Esophagus squamous epithelium (tissue), 5 donors: Measurements from ENCODE around the gene SLC46A3. TPM values are rescaled to one million over a fixed set of nuclear protein-coding genes. Genes with fewer than 3 reads are reported as not detected.
"Not testable (repeated sequence)": the region's sequence is repeated elsewhere in the genome, so short reads cannot be mapped to it uniquely, and the experiment has no call there.

Experiments
- DNase-seq: peaks from one replicate; lab custom pipeline; 2025; lab: John Stamatoyannopoulos, UW
- H3K27ac ChIP-seq, 4 donors: fragments of 200-600 bp; sonication (generic); one replicate each; pipeline ENCODE4 v1.5.1; 2016 to 2019; ENCODE audit warnings: mild to moderate bottlenecking in 1 of 4
- H3K27me3 ChIP-seq, 4 donors: fragments of 200-600 bp; sonication (generic); 1 replicate in 3 of 4; 2 replicates in 1 of 4; pipeline versions ENCODE4 v1.5.1 to v1.6.0; 2017 to 2021; ENCODE audit warnings: antibody characterized with exemption in 1 of 4
- H3K36me3 ChIP-seq, 3 donors: fragments of 200-600 bp; sonication (generic); one replicate each; pipeline ENCODE4 v1.5.1; 2016 to 2019
- H3K4me1 ChIP-seq, 3 donors: fragments of 200-600 bp; sonication (generic); one replicate each; pipeline ENCODE4 v1.5.1; 2017 to 2019
- H3K4me3 ChIP-seq, 4 donors: fragments of 200-600 bp; sonication (generic); 1 replicate in 3 of 4; 2 replicates in 1 of 4; pipeline ENCODE4 v1.5.1; 2016 to 2019; ENCODE audit warnings: mild to moderate bottlenecking in 2 of 4, moderate library complexity in 1 of 4
- H3K9me3 ChIP-seq, 3 donors: fragments of 200-600 bp; sonication (generic); one replicate each; pipeline ENCODE4 v1.5.1; 2016 to 2019
- POLR2A ChIP-seq, 4 donors: fragments of 450-650 bp; IDR thresholded peaks; one replicate each; pipeline ENCODE4 v1.6.1; 2017; ENCODE audit warnings: antibody characterized with exemption in 4 of 4, mild to moderate bottlenecking in 4 of 4, moderate library complexity in 3 of 4
- WGBS, 2 donors: methylation state at CpG; one replicate each; pipeline ENCODE4 v1.1.5; 2018; 5-methylcytosine and 5-hydroxymethylcytosine counted together
- intact Hi-C: fragments of 100-400 bp; cut with DNase I; formaldehyde crosslinking; loops from one replicate; pipeline ENCODE4 v1.15.0; 2022
- total RNA-seq, 4 donors: library from RNA; depleted of rRNA; stranded (reverse); fragments of >200 nt; gene quantifications; one replicate each; pipeline ENCODE4 v1.1.0, GENCODE V29; 2016
- TF ChIP-seq, protein P1 (sequence below), 6 experiments: fragments of 450-650 bp in 4 of 6; fragments of 200-600 bp in 2 of 6; sonication (generic) in 2 of 6; IDR thresholded peaks; one replicate each; pipeline ENCODE4 v1.5.1; 2016 to 2019; ENCODE audit warnings: antibody characterized with exemption in 6 of 6, mild to moderate bottlenecking in 4 of 6, moderate library complexity in 4 of 6
- donor health status: DM: yes; HTN: yes; CAD: no.

The SLC46A3 gene
- total RNA-seq, 4 donors from 2014 or later, result 0.99 to 8.0 (median 3.1) TPM

DNA sequence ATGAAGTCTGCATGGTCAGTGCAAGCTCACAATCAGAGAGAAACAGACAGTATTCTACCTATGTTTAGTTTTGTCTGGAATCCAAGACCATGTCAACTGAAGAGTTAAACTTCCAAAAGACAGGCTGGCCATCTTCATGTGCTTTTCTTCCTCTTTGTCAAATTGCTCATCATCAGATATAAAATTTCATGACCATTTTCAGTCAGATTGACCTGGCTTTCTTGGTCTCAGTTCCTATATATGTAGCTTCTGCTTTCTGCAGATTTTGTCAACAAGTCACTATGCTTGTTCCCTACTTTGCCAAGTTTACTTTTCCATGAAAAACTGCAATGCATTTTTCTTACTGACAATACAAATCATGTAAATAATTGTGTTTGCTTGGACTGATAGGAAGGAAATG is 13.9 kb downstream of the SLC46A3 start:
- no peak for TF ChIP-seq POLR2A (IDR thresholded peaks at IDR 0.05)
- TF ChIP-seq, protein P1, sequence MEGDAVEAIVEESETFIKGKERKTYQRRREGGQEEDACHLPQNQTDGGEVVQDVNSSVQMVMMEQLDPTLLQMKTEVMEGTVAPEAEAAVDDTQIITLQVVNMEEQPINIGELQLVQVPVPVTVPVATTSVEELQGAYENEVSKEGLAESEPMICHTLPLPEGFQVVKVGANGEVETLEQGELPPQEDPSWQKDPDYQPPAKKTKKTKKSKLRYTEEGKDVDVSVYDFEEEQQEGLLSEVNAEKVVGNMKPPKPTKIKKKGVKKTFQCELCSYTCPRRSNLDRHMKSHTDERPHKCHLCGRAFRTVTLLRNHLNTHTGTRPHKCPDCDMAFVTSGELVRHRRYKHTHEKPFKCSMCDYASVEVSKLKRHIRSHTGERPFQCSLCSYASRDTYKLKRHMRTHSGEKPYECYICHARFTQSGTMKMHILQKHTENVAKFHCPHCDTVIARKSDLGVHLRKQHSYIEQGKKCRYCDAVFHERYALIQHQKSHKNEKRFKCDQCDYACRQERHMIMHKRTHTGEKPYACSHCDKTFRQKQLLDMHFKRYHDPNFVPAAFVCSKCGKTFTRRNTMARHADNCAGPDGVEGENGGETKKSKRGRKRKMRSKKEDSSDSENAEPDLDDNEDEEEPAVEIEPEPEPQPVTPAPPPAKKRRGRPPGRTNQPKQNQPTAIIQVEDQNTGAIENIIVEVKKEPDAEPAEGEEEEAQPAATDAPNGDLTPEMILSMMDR (IDR thresholded peaks at IDR 0.05), result no peak
- H3K4me3 ChIP-seq, result no peak overlapping the region
- H3K9me3 ChIP-seq, result no peaks in the 10 kb centered on the region
- no peak overlapping the region for H3K27ac ChIP-seq
- peaks cover 0 to 38% (median 5%) of the 10 kb centered on the region in 3 donors for H3K36me3 ChIP-seq
- H3K27me3 ChIP-seq, result no peaks in the 10 kb centered on the region
- no peak for DNase-seq
- peaks cover 0 to 16% (median 4%) of the 10 kb centered on the region in 3 donors for H3K4me1 ChIP-seq
- intact Hi-C loops, result no loop called here

DNA sequence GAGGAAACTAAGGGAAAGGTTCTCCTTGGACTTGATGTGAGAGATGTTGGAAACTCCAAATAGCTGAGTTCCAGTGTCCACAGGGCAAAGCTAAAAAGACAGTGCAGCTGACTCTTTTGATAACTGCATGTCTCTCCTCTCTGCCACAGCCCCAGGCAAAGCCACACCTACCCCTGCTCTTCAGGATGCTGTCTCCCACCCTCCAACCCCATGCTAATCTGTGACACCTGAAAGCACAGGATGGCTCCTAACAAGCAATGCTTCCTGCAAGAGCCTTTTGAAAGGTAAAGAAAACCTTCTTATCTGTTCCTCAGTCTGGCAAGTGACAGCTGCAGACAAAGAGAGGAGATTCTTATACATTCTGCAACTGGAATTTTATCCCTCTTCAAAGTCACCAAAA is 14.5 kb downstream of the SLC46A3 start:
- intact Hi-C loops, result no loop called here
- no peak for DNase-seq
- Histone ChIP-seq H3K4me3 (no peak overlapping the region), H3K9me3 (no peaks in the 10 kb centered on the region), H3K36me3 (peaks cover 0 to 44% (median 5%) of the 10 kb centered on the region in 3 donors), H3K4me1 (peaks cover 0 to 16% (median 4%) of the 10 kb centered on the region in 3 donors), H3K27me3 (no peaks in the 10 kb centered on the region), H3K27ac (no peak overlapping the region)
- no peak for TF ChIP-seq POLR2A (IDR thresholded peaks at IDR 0.05)
- TF ChIP-seq, protein P1 (IDR thresholded peaks at IDR 0.05), result no peak

DNA sequence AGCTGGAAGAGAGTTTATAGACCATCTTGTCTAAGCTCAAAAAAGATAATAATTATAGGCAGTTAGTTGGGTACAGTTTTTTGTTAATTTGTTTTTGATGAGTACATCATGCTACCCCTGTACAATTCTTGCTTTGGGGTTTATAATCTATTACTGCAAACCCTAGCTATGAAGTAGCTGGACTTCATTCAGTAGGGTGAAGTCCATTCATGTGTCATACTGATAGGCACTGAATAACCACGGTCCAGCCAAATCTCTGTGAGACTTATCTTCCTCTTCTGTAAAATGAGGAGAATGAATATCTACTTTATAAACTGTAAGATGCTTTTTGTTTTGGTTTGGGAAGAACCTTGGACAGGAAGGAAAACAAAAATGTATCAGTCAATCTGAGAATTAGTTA is 19.5 kb downstream of the SLC46A3 start:
- DNase-seq, result no peak
- Histone ChIP-seq H3K4me3 (no peak overlapping the region), H3K9me3 (no peaks in the 10 kb centered on the region), H3K27me3 (no peaks in the 10 kb centered on the region), H3K27ac (no peak overlapping the region), H3K36me3 (peaks cover 0 to 55% (median 5%) of the 10 kb centered on the region in 3 donors), H3K4me1 (no peaks in the 10 kb centered on the region)
- intact Hi-C loops, result no loop called here
- 71 to 93% methylated on average over 1 of the region's 1 CpG for WGBS, 2 donors
- TF ChIP-seq, protein P1 (IDR thresholded peaks at IDR 0.05), result no peak
- TF ChIP-seq POLR2A (IDR thresholded peaks at IDR 0.05), result no peak

DNA sequence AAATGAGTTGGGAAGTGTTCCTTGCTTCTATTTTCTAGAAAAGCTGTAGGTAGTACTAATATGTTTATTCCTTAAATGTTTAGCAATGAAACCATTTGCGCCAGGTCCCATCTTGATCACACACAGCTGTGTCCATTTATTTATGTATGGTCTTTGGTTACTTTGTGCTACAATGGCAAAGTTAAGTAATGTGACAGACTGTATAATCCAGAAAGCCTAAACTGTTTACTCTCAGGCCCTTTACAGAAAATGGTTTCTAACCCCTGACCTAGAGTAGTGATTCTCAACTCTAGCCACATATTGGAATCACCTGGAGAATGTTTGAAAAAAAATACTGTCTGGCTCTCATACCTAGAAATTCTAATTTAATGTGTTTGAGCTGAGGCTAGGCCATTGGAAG is 21.3 kb downstream of the SLC46A3 start:
- WGBS, 2 donors, result 75 to 89% methylated on average over 1 of the region's 1 CpG
- intact Hi-C loops, result no loop called here

DNA sequence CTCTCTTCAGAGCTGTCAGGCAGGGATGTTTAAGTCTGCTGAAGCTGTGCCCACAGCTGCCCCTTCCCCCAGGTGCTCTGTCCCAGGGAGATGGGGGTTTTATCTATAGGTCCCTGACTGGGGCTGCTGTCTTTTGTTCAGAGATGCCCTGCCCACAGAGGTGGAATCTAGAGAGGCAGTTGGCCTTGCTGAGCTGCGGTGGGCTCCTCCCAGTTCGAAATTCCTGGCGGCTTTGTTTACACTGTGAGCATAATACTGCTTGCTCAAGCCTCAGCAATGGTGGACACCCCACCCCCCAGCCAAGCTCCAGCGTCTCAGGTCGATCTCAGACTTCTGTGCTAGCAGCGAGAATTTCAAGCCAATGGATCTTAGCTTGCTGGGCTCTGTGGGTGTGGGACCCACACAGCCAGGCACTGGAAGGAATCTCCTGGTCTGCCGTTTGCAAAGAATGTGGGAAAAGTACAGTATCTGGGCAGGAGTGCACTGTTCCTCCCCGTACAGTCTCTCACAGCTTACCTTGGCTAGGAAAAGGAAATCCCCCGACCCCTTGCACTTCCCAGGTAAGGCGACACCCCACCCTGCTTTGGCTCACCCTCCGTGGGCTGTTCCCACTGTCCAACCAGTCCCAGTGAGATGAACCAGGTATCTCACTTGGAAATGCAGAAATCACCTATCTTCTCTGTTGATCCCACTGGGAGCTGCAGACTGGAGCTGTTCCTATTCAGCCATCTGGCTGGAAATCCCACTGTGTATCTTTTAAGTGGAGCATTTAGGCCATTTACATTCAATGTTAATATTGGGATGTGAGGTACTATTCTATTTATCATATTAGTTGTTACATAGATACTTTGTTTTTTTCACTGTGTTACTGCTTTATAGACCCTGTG is 24.9 kb downstream of the SLC46A3 start:
- WGBS, 2 donors, result 30 to 54% methylated on average over 3 to 4 of the region's 11 CpGs
- intact Hi-C loops, DNase-seq, H3K36me3 ChIP-seq, H3K4me1 ChIP-seq, H3K27ac ChIP-seq, H3K4me3 ChIP-seq, H3K9me3 ChIP-seq, H3K27me3 ChIP-seq: not testable (repeated sequence)

More for the DNA sequence above, 21.3 kb downstream of the SLC46A3 start:
- Histone ChIP-seq H3K9me3 (no peaks in the 10 kb centered on the region), H3K4me1 (no peaks in the 10 kb centered on the region), H3K4me3 (no peak overlapping the region), H3K27me3 (no peaks in the 10 kb centered on the region), H3K36me3 (peaks cover 0 to 39% (median 5%) of the 10 kb centered on the region in 3 donors), H3K27ac (no peak overlapping the region)
- no peak for DNase-seq
- TF ChIP-seq POLR2A (IDR thresholded peaks at IDR 0.05), result no peak
- TF ChIP-seq, protein P1 (IDR thresholded peaks at IDR 0.05), result no peak
